PC-3 (cell line): ENCODE data around the gene IARS1. TPM values are rescaled to one million over a fixed set of nuclear protein-coding genes. Genes with fewer than 3 reads are reported as not detected.
A peak's percentile ranks its signal among the peaks of the same experiment; 100 is the strongest.

Experiments
- ATAC-seq: fragments of 200-7000 bp; cut with Tn5 transposase; 2 replicates; pipeline ENCODE4 v1.9.1; 2020; ENCODE audit warnings: mild to moderate bottlenecking, moderate library complexity
- BruUV-seq: library from RNA; stranded (reverse); fragments of 400-500 nt; replicated peaks from 2 replicates; lab custom pipeline; 2021; lab: Mats Ljungman, UMichigan
- CTCF ChIA-PET: fragments of 300-600 bp; sonication (Branson Sonifier 250); formaldehyde crosslinking; loops from one replicate; lab custom pipeline; 2022; ENCODE audit warnings: antibody characterized with exemption; lab: Charles Lee
- POLR2A ChIA-PET: fragments of 300-600 bp; sonication (Branson Sonifier 250); formaldehyde crosslinking; loops from one replicate; lab custom pipeline; 2022; ENCODE audit warnings: antibody characterized with exemption; ENCODE audit not compliant: unreplicated experiment; lab: Charles Lee
- DNase-seq: peaks from one replicate; pipeline ENCODE4 v3.0.0-alpha.2; 2015
- H2AFZ ChIP-seq: fragments of 300-600 bp; sonication (generic); 2 replicates; pipeline ENCODE4 v1.6.0; 2016; ENCODE audit warnings: antibody characterized with exemption, low read length
- H3F3A ChIP-seq: fragments of 300-600 bp; sonication (generic); one replicate; pipeline ENCODE4 v1.6.0; 2017; ENCODE audit warnings: antibody characterized with exemption, low read length, control low read depth, mild to moderate bottlenecking; ENCODE audit not compliant: unreplicated experiment
- H3K27ac ChIP-seq: fragments of 300-600 bp; sonication (generic); 2 replicates; pipeline ENCODE4 v1.5.1; 2016; ENCODE audit warnings: mild to moderate bottlenecking, low read length
- H3K27me3 ChIP-seq: fragments of 300-600 bp; sonication (generic); 2 replicates; pipeline ENCODE4 v1.6.1; 2016; ENCODE audit warnings: low read length, mixed read lengths
- H3K36me3 ChIP-seq: fragments of 300-600 bp; sonication (generic); 2 replicates; pipeline ENCODE4 v1.6.1; 2016; ENCODE audit warnings: low read depth, mixed run types, low read length, mixed read lengths
- H3K4me1 ChIP-seq: fragments of 300-600 bp; sonication (generic); 2 replicates; pipeline ENCODE4 v1.5.1; 2016; ENCODE audit warnings: low read length; ENCODE audit not compliant: insufficient read depth
- H3K4me2 ChIP-seq: fragments of 300-600 bp; sonication (generic); 2 replicates; pipeline ENCODE4 v1.6.0; 2016; ENCODE audit warnings: low read length
- H3K4me3 ChIP-seq: fragments of 300-600 bp; sonication (generic); 2 replicates; pipeline ENCODE4 v1.5.1; 2016; ENCODE audit warnings: mild to moderate bottlenecking, low read length, mixed read lengths
- H3K79me2 ChIP-seq: fragments of 300-600 bp; sonication (generic); 2 replicates; pipeline ENCODE4 v1.6.1; 2017; ENCODE audit warnings: low read length, mixed read lengths
- H3K9ac ChIP-seq: fragments of 300-600 bp; sonication (generic); 2 replicates; pipeline ENCODE4 v1.6.0; 2016; ENCODE audit warnings: mild to moderate bottlenecking, low read length
- H3K9me2 ChIP-seq: fragments of 300-600 bp; sonication (generic); replicated peaks from 2 replicates; pipeline ENCODE4 v1.6.1; 2016; ENCODE audit warnings: mixed run types, low read length, mixed read lengths
- H3K9me3 ChIP-seq: fragments of 300-600 bp; sonication (generic); 2 replicates; pipeline ENCODE4 v1.6.1; 2016; ENCODE audit warnings: low read length, mixed read lengths
- H4K20me1 ChIP-seq: fragments of 300-600 bp; sonication (generic); 2 replicates; pipeline ENCODE4 v1.6.1; 2016; ENCODE audit warnings: low read length, mixed read lengths
- EZH2 ChIP-seq: fragments of 300-600 bp; sonication (generic); IDR thresholded peaks from one replicate; pipeline ENCODE4 v1.6.1; 2017; ENCODE audit warnings: antibody characterized with exemption, mild to moderate bottlenecking, low read length; ENCODE audit not compliant: unreplicated experiment
- EZH2phosphoT487 ChIP-seq: fragments of 300-600 bp; sonication (generic); IDR thresholded peaks from 2 replicates; pipeline ENCODE4 v1.6.1; 2018; ENCODE audit warnings: mild to moderate bottlenecking, antibody characterized with exemption, low read length, borderline replicate concordance
- intact Hi-C: fragments of 100-400 bp; cut with micrococcal nuclease; formaldehyde crosslinking; loops from 2 replicates; pipeline ENCODE4 v1.9.0; 2023
- total RNA-seq: library from RNA; depleted of rRNA; stranded (reverse); fragments of >200 nt; gene quantifications from 2 replicates; pipeline ENCODE4 v1.2.3, GENCODE V29; 2014
- TF ChIP-seq, protein P1 (sequence below): fragments of 300-600 bp; sonication (generic); conservative IDR thresholded peaks from 2 replicates; pipeline ENCODE4 v1.5.1; 2017; ENCODE audit warnings: antibody characterized with exemption, low read depth, mild to moderate bottlenecking, low read length

IARS1 gene
- total RNA-seq, 1 experiment from 2014 or later, result 128 TPM

DNA sequence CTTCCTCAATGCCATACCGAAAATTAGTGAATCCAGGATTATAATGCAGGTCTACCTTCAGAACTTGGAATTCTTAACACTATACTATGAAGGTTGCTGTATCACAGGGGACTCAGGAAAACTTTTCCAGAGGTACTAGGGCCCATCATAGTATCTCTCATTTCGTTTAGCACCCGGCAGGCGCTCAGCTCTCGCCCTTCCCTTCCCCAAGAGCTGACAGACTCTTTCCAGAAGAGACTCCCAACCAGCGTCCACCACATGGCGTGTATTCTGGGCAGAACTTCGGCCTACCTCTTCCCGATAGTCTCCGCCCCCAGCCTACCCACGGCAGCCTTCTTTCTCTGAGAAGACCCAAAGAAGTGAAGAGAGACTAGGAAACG lies 31.4 kb upstream of the IARS1 start:
- TF ChIP-seq, protein P1, sequence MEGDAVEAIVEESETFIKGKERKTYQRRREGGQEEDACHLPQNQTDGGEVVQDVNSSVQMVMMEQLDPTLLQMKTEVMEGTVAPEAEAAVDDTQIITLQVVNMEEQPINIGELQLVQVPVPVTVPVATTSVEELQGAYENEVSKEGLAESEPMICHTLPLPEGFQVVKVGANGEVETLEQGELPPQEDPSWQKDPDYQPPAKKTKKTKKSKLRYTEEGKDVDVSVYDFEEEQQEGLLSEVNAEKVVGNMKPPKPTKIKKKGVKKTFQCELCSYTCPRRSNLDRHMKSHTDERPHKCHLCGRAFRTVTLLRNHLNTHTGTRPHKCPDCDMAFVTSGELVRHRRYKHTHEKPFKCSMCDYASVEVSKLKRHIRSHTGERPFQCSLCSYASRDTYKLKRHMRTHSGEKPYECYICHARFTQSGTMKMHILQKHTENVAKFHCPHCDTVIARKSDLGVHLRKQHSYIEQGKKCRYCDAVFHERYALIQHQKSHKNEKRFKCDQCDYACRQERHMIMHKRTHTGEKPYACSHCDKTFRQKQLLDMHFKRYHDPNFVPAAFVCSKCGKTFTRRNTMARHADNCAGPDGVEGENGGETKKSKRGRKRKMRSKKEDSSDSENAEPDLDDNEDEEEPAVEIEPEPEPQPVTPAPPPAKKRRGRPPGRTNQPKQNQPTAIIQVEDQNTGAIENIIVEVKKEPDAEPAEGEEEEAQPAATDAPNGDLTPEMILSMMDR, result no peak
- no peak for TF ChIP-seq EZH2phosphoT487
- Histone ChIP-seq H2AFZ (peak overlapping the region; percentile 84), H3K4me2 (peak overlapping the region; percentile 91), H3K9ac (peak overlapping the region; percentile 97), H3K27me3 (no peaks in the 10 kb centered on the region), H3K79me2 (peaks cover 49% of the 10 kb centered on the region), H3K4me3 (peak overlapping the region; percentile 79), H3K36me3 (peaks cover 3% of the 10 kb centered on the region; the same call in 1 of the 2 replicates), H3K27ac (peak overlapping the region; percentile 91), H4K20me1 (no peaks in the 10 kb centered on the region), H3K9me3 (no peaks in the 10 kb centered on the region), H3K4me1 (peaks cover 10% of the 10 kb centered on the region; the same call in 1 of the 2 replicates), H3K9me2 (no peaks in the 10 kb centered on the region), H3F3A (no peaks in the 10 kb centered on the region)
- intact Hi-C loops, result loop anchor here (5.0 kb wide), 1 partner anchor 112 kb away; no protein-coding TSS in a partner anchor
- ATAC-seq (peak; percentile 32), DNase-seq (no peak)
- CTCF ChIA-PET, result no interaction called here
- POLR2A ChIA-PET, result interaction anchor here (1.5 kb wide), 1 partner anchor 345 kb away, joined by 3 read pairs; the partner anchor contains the start of gene IPPK
- BruUV-seq, result TSS peak; percentile 77

DNA sequence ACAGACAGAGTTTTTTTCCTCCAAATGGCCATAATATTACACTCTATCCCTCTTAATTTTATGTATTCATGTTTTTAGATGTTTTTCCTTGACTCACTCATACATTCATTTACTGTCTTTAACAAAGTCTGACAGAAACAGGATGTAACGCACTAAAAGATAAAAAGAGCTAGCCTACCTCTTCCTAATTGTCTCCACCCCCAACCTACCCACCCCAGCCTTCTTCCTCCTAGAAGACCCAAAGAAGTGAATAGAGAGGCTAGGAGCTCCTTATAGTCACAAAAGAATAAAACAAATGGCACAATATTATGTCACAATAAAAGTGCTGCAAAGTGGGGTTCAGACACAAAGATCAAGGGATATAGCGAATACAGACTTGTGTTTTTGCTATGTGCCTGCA lies 30.9 kb upstream of the IARS1 start:
- H3K36me3 ChIP-seq, result peaks cover 4% of the 10 kb centered on the region; the same call in 1 of the 2 replicates
- H3K27ac ChIP-seq, result no peak overlapping the region
- peaks cover 10% of the 10 kb centered on the region; the same call in 1 of the 2 replicates for H3K4me1 ChIP-seq
- ATAC-seq, result no peak
- H3K4me2 ChIP-seq, result peak overlapping the region; percentile 91
- no peaks in the 10 kb centered on the region for H3K9me2 ChIP-seq
- DNase-seq, result no peak
- no peaks in the 10 kb centered on the region for H3F3A ChIP-seq
- ChIA-PET CTCF (no interaction called here), POLR2A (no interaction called here)
- no peaks in the 10 kb centered on the region for H3K27me3 ChIP-seq
- no peak overlapping the region for H2AFZ ChIP-seq
- no peaks in the 10 kb centered on the region for H3K9me3 ChIP-seq
- TF ChIP-seq EZH2 (no peak), EZH2phosphoT487 (no peak)
- TF ChIP-seq, protein P1, result no peak
- peak overlapping the region; percentile 97 for H3K9ac ChIP-seq
- no peaks in the 10 kb centered on the region for H4K20me1 ChIP-seq
- H3K79me2 ChIP-seq, result peaks cover 46% of the 10 kb centered on the region
- H3K4me3 ChIP-seq, result peak overlapping the region; percentile 79
- intact Hi-C loops, result no loop called here
- BruUV-seq, result no TSS peak

DNA sequence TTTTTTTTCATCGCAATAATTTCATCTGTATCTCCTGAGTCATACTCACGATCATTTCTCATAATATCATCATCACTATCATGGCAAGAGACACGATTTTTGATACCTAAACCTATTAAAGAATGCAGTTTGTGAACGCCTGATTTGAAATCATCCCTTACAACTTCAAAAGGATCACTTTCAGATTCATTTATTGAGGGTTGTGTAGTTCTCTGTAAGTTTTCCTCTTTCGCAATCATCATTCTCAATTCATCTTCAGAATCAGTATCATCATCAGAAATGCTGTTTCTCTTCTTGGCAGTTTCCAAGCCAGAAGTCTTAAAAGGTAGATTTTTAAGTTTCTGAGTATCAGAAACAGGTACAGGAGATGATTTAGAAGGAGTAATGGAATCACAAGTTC lies 22.0 kb upstream of the IARS1 start:
- Histone ChIP-seq H3K4me1 (no peaks in the 10 kb centered on the region), H3K4me2 (no peak overlapping the region), H3K79me2 (peaks cover 6% of the 10 kb centered on the region; the same call in 1 of the 2 replicates), H3K36me3 (peaks cover 38% of the 10 kb centered on the region), H3K9me2 (no peaks in the 10 kb centered on the region), H3K27ac (no peak overlapping the region), H3K9me3 (no peaks in the 10 kb centered on the region), H3F3A (no peaks in the 10 kb centered on the region), H3K27me3 (no peaks in the 10 kb centered on the region), H4K20me1 (no peaks in the 10 kb centered on the region), H3K9ac (no peak overlapping the region), H2AFZ (no peak overlapping the region), H3K4me3 (no peak overlapping the region)
- intact Hi-C loops, result no loop called here
- BruUV-seq, result TSS peak; percentile 15
- CTCF ChIA-PET, result no interaction called here
- no peak for DNase-seq
- no peak for ATAC-seq
- TF ChIP-seq EZH2phosphoT487 (no peak), EZH2 (no peak)
- TF ChIP-seq, protein P1, result no peak
- POLR2A ChIA-PET, result no interaction called here
